ENCODE results near the gene ALAD. TPM values are rescaled to one million over a fixed set of nuclear protein-coding genes. Genes with fewer than 3 reads are reported as not detected.

The ALAD gene
- total and polyA plus RNA-seq, 9 of the 15 experiments (the other 6 are each of a cell fraction or from before 2014, with no cell fraction given): 1.3 to 12.7 (median 6.8) TPM

DNA sequence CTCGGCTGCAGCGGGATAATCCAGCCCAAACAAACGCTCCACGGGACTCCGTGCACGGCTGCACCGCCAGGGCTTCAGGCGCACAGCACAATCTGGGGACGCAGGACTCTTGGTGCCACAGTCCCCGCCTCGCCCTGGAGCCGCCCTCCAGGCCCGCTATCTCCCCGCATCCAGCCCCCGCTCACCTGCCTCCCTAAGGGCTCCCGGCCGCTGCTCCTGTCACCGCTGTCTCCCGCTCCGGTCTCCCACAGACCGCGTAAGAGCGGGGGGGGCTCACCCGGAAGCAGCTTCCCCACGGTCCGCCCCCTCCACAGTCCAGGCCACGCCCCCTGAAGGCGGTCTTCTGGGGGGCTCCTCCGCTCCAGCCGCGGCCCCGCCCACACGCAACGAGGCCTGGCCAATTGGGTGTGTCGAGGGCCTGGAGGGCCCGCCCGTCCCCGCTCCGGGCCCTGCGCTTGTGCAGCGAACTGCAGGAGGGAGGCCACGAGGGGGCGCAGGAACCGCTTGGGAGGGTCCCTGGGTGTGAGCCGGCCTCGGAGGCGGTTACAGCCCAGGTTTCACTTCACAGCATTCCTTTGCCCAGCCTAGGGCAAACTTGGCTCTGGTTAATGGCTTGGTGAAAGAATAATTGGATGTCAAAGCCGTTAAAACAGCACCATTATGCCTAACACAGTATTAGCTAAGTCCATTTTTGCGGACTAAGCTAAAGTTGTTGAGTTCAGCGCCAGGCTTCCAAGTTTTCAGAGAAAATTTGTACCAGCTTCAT is at the start of gene ALAD (continued):
- TF ChIP-seq, protein P1, sequence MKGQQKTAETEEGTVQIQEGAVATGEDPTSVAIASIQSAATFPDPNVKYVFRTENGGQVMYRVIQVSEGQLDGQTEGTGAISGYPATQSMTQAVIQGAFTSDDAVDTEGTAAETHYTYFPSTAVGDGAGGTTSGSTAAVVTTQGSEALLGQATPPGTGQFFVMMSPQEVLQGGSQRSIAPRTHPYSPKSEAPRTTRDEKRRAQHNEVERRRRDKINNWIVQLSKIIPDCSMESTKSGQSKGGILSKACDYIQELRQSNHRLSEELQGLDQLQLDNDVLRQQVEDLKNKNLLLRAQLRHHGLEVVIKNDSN (CRISPR knock-in tag; IDR thresholded peaks at IDR 0.05): no peak
- TF ChIP-seq FUS (optimal IDR thresholded peaks at IDR 0.05; ENCODE audit: low read depth, low read length) (peak; percentile 54), POLR3G (IDR thresholded peaks at IDR 0.05; ENCODE audit: extremely low read depth, insufficient read length, insufficient replicate concordance) (no peak), LCOR (CRISPR knock-in tag; IDR thresholded peaks at IDR 0.05) (peak; percentile 94), CREM (IDR thresholded peaks at IDR 0.05; ENCODE audit: low read depth) (peak; percentile 88), POLR2H (tag; IDR thresholded peaks at IDR 0.05; ENCODE audit: low read depth) (no peak), RB1 (IDR thresholded peaks at IDR 0.05; ENCODE audit: low read depth) (peak; percentile 91; the same call in 1 of the 2 replicates), MTF1 (CRISPR knock-in tag; IDR thresholded peaks at IDR 0.05; ENCODE audit: borderline replicate concordance) (no peak), ZNF134 (CRISPR knock-in tag; conservative IDR thresholded peaks at IDR 0.05) (no peak), GATAD2A (IDR thresholded peaks at IDR 0.05) (peak; percentile 52; the same call in 1 of the 2 replicates), GABPB2 (CRISPR knock-in tag; conservative IDR thresholded peaks at IDR 0.05) (no peak), ZBTB7A (IDR thresholded peaks at IDR 0.05; ENCODE audit: borderline replicate concordance, control insufficient read depth, low read depth, low read length) (peak; percentile 96), TCF7L2 (IDR thresholded peaks at IDR 0.05; ENCODE audit: low read depth, low read length) (no peak), SMARCC2 (IDR thresholded peaks at IDR 0.05; ENCODE audit: low read depth) (no peak), PHF20 (IDR thresholded peaks at IDR 0.05; ENCODE audit: partially characterized antibody) (peak; percentile 65)
- TF ChIP-seq, protein P2, sequence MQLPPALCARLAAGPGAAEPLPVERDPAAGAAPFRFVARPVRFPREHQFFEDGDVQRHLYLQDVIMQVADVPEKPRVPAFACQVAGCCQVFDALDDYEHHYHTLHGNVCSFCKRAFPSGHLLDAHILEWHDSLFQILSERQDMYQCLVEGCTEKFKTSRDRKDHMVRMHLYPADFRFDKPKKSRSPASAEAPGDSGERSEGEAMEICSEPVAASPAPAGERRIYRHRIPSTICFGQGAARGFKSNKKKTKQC (CRISPR knock-in tag; IDR thresholded peaks at IDR 0.05): peak; percentile 67; the same call in 1 of the 2 replicates
- TF ChIP-seq, protein P3, sequence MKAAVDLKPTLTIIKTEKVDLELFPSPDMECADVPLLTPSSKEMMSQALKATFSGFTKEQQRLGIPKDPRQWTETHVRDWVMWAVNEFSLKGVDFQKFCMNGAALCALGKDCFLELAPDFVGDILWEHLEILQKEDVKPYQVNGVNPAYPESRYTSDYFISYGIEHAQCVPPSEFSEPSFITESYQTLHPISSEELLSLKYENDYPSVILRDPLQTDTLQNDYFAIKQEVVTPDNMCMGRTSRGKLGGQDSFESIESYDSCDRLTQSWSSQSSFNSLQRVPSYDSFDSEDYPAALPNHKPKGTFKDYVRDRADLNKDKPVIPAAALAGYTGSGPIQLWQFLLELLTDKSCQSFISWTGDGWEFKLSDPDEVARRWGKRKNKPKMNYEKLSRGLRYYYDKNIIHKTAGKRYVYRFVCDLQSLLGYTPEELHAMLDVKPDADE (conservative IDR thresholded peaks at IDR 0.05; ENCODE audit: control insufficient read depth, low read depth, low read length): peak; percentile 87
